K562 (cell line): Measurements from ENCODE around the gene FGF12. TPM values are rescaled to one million over a fixed set of nuclear protein-coding genes. Genes with fewer than 3 reads are reported as not detected.

Experiments
- KDM2B ChIP-seq: fragments of 250-450 bp; sonication (Bioruptor Pico); IDR thresholded peaks from 2 replicates; pipeline ENCODE4 v1.8.0; 2021; ENCODE audit warnings: mild to moderate bottlenecking, moderate library complexity
- NFXL1 ChIP-seq: fragments of 450-650 bp; formaldehyde crosslinking; IDR thresholded peaks from 2 replicates; pipeline ENCODE4 v1.4.0; 2021; ENCODE audit warnings: mild to moderate bottlenecking
- NR4A1 ChIP-seq, 2 experiments: fragments of 250-450 bp in 1 of 2; fragments of 450-650 bp in 1 of 2; sonication (Bioruptor Pico) in 1 of 2; IDR thresholded peaks; 2 replicates each; pipeline versions ENCODE4 v1.4.0 to v1.6.1; 2016 to 2020; ENCODE audit warnings: mild to moderate bottlenecking in 2 of 2, missing compliant biosample characterization in 1 of 2, missing genetic modification characterization in 1 of 2, moderate library complexity in 1 of 2
- PURB ChIP-seq: sonication (generic); formaldehyde crosslinking; IDR thresholded peaks from 2 replicates; pipeline ENCODE4 v1.9.0; 2021; ENCODE audit warnings: low read depth, mild to moderate bottlenecking, missing genetic modification reagents
- SAFB ChIP-seq: fragments of 200-400 bp; formaldehyde crosslinking; IDR thresholded peaks from 2 replicates; pipeline ENCODE4 v1.6.1; 2017; ENCODE audit warnings: low read depth, low read length, borderline replicate concordance
- polyA plus RNA-seq, 8 experiments: library from polyadenylated mRNA; depleted of rRNA in 4 of 8; stranded (reverse) in 5 of 8; unstranded in 3 of 8; fragments of >200 nt; fragmentation: Nextera tagmentation in 2 of 8; fragmentation: Illumina TruSeq in 1 of 8; extraction: Ambion mirVana in 2 of 8; extraction: Trizol in 1 of 8; gene quantifications; 2 replicates each; pipeline versions ENCODE4 v1.2.1 to v1.2.3, GENCODE V29; 2011 to 2014; ENCODE audit warnings: inconsistent platforms in 1 of 8, missing spikeins in 1 of 8
- total RNA-seq, 7 experiments: library from RNA; depleted of rRNA in 6 of 7; stranded (reverse); fragments of >200 nt in 6 of 7; fragmentation: Illumina TruSeq in 2 of 7; extraction: Trizol in 2 of 7; gene quantifications; 2 replicates each; pipeline versions ENCODE4 v1.2.1 to v1.2.3, GENCODE V29; 2011 to 2021; ENCODE audit warnings: low replicate concordance in 1 of 7
- TF ChIP-seq, protein P1 (sequence below), 2 experiments: fragments of 450-650 bp; formaldehyde crosslinking in 1 of 2; IDR thresholded peaks; 2 replicates each; pipeline versions ENCODE4 v1.4.0 to v1.6.1; 2014 to 2020; ENCODE audit warnings: mild to moderate bottlenecking in 2 of 2, borderline replicate concordance in 1 of 2, low read depth in 1 of 2
- TF ChIP-seq, protein P2 (sequence below): fragments of 450-650 bp; IDR thresholded peaks from 2 replicates; pipeline ENCODE4 v1.6.1; 2018; ENCODE audit warnings: mild to moderate bottlenecking, low read depth; ENCODE audit not compliant: partially characterized antibody

Gene FGF12
- total and polyA plus RNA-seq, 9 of the 15 experiments (the other 6 are each of a cell fraction or from before 2014, with no cell fraction given) = not detected

DNA sequence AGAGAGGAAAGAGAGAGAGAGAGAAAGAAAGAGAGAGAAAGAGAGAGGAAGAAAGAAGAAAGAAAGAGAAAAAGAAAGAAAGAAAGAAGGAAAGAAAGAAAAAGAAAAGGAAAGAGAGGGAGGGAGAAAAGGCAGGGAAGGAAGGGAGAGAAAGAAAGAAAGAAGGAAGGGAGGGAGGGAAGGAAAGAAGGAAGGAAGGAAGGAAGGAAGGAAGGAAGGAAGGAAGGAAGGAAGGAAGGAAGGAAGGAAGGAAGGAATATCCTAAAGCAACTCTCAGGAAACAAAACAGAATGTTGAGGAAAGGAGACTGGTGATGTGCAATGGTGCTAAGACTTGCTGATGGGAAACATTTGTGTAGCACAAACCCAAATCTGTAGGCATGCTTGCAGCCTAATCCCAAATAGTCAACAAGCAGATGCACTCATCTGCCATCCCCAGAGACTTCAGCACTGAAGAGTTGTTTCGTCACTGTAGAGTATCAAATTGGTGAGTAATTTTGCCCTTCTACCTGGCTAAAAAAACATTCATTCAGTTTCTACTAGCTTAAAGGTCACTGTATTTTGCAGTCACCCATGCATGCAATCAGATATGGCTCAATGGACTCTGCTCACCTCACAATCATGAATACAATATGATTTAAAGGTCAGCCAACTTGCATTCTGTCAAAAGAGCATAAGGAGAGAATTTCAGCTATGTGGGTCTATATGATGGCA is 480.3 kb downstream of the FGF12 start (continued):
- TF ChIP-seq, protein P1, sequence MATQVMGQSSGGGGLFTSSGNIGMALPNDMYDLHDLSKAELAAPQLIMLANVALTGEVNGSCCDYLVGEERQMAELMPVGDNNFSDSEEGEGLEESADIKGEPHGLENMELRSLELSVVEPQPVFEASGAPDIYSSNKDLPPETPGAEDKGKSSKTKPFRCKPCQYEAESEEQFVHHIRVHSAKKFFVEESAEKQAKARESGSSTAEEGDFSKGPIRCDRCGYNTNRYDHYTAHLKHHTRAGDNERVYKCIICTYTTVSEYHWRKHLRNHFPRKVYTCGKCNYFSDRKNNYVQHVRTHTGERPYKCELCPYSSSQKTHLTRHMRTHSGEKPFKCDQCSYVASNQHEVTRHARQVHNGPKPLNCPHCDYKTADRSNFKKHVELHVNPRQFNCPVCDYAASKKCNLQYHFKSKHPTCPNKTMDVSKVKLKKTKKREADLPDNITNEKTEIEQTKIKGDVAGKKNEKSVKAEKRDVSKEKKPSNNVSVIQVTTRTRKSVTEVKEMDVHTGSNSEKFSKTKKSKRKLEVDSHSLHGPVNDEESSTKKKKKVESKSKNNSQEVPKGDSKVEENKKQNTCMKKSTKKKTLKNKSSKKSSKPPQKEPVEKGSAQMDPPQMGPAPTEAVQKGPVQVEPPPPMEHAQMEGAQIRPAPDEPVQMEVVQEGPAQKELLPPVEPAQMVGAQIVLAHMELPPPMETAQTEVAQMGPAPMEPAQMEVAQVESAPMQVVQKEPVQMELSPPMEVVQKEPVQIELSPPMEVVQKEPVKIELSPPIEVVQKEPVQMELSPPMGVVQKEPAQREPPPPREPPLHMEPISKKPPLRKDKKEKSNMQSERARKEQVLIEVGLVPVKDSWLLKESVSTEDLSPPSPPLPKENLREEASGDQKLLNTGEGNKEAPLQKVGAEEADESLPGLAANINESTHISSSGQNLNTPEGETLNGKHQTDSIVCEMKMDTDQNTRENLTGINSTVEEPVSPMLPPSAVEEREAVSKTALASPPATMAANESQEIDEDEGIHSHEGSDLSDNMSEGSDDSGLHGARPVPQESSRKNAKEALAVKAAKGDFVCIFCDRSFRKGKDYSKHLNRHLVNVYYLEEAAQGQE (IDR thresholded peaks at IDR 0.05; ENCODE audit: borderline replicate concordance) = no peak
- TF ChIP-seq, protein P1 (CRISPR knock-in tag; IDR thresholded peaks at IDR 0.05; ENCODE audit: low read depth) = no peak
- TF ChIP-seq NR4A1 (CRISPR knock-in tag; IDR thresholded peaks at IDR 0.05) (no peak), NR4A1 (tag; IDR thresholded peaks at IDR 0.05) (no peak), NFXL1 (CRISPR knock-in tag) (no peak), KDM2B (CRISPR knock-in tag) (no peak), PURB (CRISPR knock-in tag) (no peak), SAFB (no peak)
- TF ChIP-seq, protein P2, sequence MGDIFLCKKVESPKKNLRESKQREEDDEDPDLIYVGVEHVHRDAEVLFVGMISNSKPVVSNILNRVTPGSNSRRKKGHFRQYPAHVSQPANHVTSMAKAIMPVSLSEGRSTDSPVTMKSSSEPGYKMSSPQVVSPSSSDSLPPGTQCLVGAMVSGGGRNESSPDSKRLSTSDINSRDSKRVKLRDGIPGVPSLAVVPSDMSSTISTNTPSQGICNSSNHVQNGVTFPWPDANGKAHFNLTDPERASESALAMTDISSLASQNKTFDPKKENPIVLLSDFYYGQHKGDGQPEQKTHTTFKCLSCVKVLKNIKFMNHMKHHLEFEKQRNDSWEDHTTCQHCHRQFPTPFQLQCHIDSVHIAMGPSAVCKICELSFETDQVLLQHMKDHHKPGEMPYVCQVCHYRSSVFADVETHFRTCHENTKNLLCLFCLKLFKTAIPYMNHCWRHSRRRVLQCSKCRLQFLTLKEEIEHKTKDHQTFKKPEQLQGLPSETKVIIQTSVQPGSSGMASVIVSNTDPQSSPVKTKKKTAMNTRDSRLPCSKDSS = no peak
